IMR-90 (cell line): ENCODE data around the gene SLC35F1. TPM values are rescaled to one million over a fixed set of nuclear protein-coding genes. Genes with fewer than 3 reads are reported as not detected.

ENCODE experiments used
- ATAC-seq: fragments of 200-7000 bp; cut with Tn5 transposase; 2 replicates; pipeline ENCODE4 v1.9.1; 2020; ENCODE audit warnings: low read depth, mild to moderate bottlenecking, moderate library complexity
- BruUV-seq: library from RNA; stranded (reverse); fragments of 400-500 nt; replicated peaks from 2 replicates; lab custom pipeline; 2021; lab: Mats Ljungman, UMichigan
- CTCF ChIA-PET: fragments of 300-600 bp; formaldehyde crosslinking; extraction: SDS; loops from one replicate; lab custom pipeline; 2021; ENCODE audit warnings: antibody characterized with exemption; lab: Yijun Ruan, JAX
- POLR2A ChIA-PET: fragments of 300-600 bp; sonication (Branson Sonifier 250); formaldehyde crosslinking; loops from one replicate; lab custom pipeline; 2022; ENCODE audit warnings: antibody characterized with exemption; ENCODE audit not compliant: unreplicated experiment; lab: Charles Lee
- DNase-seq: peaks from one replicate; pipeline ENCODE4 v3.0.0; 2013
- H2AFZ ChIP-seq: replicated peaks from 2 replicates; pipeline ENCODE3; 2013; ENCODE audit warnings: low read length, mild to moderate bottlenecking; ENCODE audit not compliant: poor library complexity
- H2AK5ac ChIP-seq: 2 replicates; pipeline ENCODE4 v1.6.1; 2013; ENCODE audit warnings: low read depth, low read length, inconsistent platforms
- H2AK9ac ChIP-seq: replicated peaks from 2 replicates; pipeline ENCODE3; 2013; ENCODE audit warnings: mild to moderate bottlenecking, low read depth, low read length, moderate library complexity; ENCODE audit not compliant: poor library complexity
- H2BK120ac ChIP-seq: 2 replicates; pipeline ENCODE4 v1.6.1; 2013; ENCODE audit warnings: low read depth, low read length, inconsistent platforms
- H2BK15ac ChIP-seq: 3 replicates; pipeline ENCODE4 v1.6.1; 2013; ENCODE audit warnings: low read depth, low read length, inconsistent platforms
- H2BK20ac ChIP-seq: 2 replicates; pipeline ENCODE4 v1.6.1; 2013; ENCODE audit warnings: low read depth, mild to moderate bottlenecking, inconsistent platforms, low read length, moderate library complexity
- H2BK5ac ChIP-seq: 2 replicates; pipeline ENCODE4 v1.6.1; 2013; ENCODE audit warnings: mild to moderate bottlenecking, low read depth, low read length, inconsistent platforms; ENCODE audit not compliant: poor library complexity, severe bottlenecking
- H3K14ac ChIP-seq: replicated peaks from 2 replicates; pipeline ENCODE4 v1.6.1; 2013; ENCODE audit warnings: low read depth, low read length, inconsistent platforms
- H3K18ac ChIP-seq: 2 replicates; pipeline ENCODE4 v1.6.1; 2013; ENCODE audit warnings: low read depth, low read length, control low read depth
- H3K23ac ChIP-seq: 2 replicates; pipeline ENCODE4 v1.6.1; 2013; ENCODE audit warnings: low read depth, low read length, inconsistent platforms
- H3K27ac ChIP-seq: 2 replicates; pipeline ENCODE4 v1.5.1; 2013; ENCODE audit warnings: mild to moderate bottlenecking, control low read depth, low read length; ENCODE audit not compliant: insufficient read depth
- H3K27me3 ChIP-seq: 2 replicates; pipeline ENCODE4 v1.6.1; 2013; ENCODE audit warnings: low read length; ENCODE audit not compliant: control insufficient read depth, insufficient read depth
- H3K36me3 ChIP-seq: 2 replicates; pipeline ENCODE4 v1.6.1; 2013; ENCODE audit warnings: low read length, mixed read lengths; ENCODE audit not compliant: control insufficient read depth, insufficient read depth
- H3K4ac ChIP-seq: 2 replicates; pipeline ENCODE4 v1.6.1; 2013; ENCODE audit warnings: low read depth, low read length, inconsistent platforms
- H3K4me1 ChIP-seq: 2 replicates; pipeline ENCODE4 v1.6.1; 2013; ENCODE audit warnings: low read length, mixed read lengths; ENCODE audit not compliant: control insufficient read depth, insufficient read depth
- H3K4me2 ChIP-seq: 2 replicates; pipeline ENCODE4 v1.6.1; 2013; ENCODE audit warnings: low read depth, mild to moderate bottlenecking, control low read depth, low read length, moderate library complexity
- H3K4me3 ChIP-seq: 2 replicates; pipeline ENCODE4 v1.5.1; 2013; ENCODE audit warnings: low read depth, mild to moderate bottlenecking, control low read depth, low read length, moderate library complexity; ENCODE audit not compliant: insufficient read depth
- H3K56ac ChIP-seq: 2 replicates; pipeline ENCODE4 v1.6.1; 2013; ENCODE audit warnings: low read length, inconsistent platforms; ENCODE audit not compliant: insufficient read depth; ENCODE audit errors: extremely low read depth
- H3K79me1 ChIP-seq, 2 experiments: 2 replicates each; pipeline ENCODE4 v1.6.1; 2013; ENCODE audit warnings: low read length in 2 of 2, inconsistent platforms in 1 of 2, low read depth in 1 of 2
- H3K9ac ChIP-seq: 2 replicates; pipeline ENCODE4 v1.6.1; 2013; ENCODE audit warnings: low read depth, low read length, control low read depth
- H3K9me1 ChIP-seq: 2 replicates; pipeline ENCODE4 v1.6.1; 2013; ENCODE audit warnings: low read length, inconsistent platforms; ENCODE audit not compliant: insufficient read depth
- H3K9me3 ChIP-seq: 2 replicates; pipeline ENCODE4 v1.6.1; 2013; ENCODE audit warnings: low read length; ENCODE audit not compliant: control insufficient read depth, insufficient read depth
- H4K20me1 ChIP-seq: 2 replicates; pipeline ENCODE4 v1.6.1; 2013; ENCODE audit warnings: low read length, inconsistent platforms; ENCODE audit not compliant: insufficient read depth
- H4K5ac ChIP-seq: 2 replicates; pipeline ENCODE4 v1.6.1; 2013; ENCODE audit warnings: mild to moderate bottlenecking, low read depth, low read length, control low read depth
- H4K8ac ChIP-seq, 2 experiments: 2 replicates each; pipeline ENCODE4 v1.6.1; 2013; ENCODE audit warnings: low read depth in 2 of 2, low read length in 2 of 2, control low read depth in 1 of 2, inconsistent platforms in 1 of 2
- H4K91ac ChIP-seq: 2 replicates; pipeline ENCODE4 v1.6.1; 2013; ENCODE audit warnings: low read depth, low read length, inconsistent platforms; ENCODE audit not compliant: insufficient read depth
- CEBPB ChIP-seq: IDR thresholded peaks from 2 replicates; pipeline ENCODE4 v1.6.1; 2012; ENCODE audit warnings: low read depth, low read length, improper control_type of control experiment
- RAD21 ChIP-seq: IDR thresholded peaks from 2 replicates; pipeline ENCODE4 v1.6.1; 2012; ENCODE audit warnings: low read length, improper control_type of control experiment
- RFX5 ChIP-seq: IDR thresholded peaks from 2 replicates; pipeline ENCODE4 v1.8.0; 2012; ENCODE audit warnings: low read depth, mild to moderate bottlenecking, low read length, moderate library complexity
- WGBS, 2 experiments: methylation state at CpG; one replicate each; pipeline versions ENCODE4 v1.1.5 to v1.1.7; 2013; ENCODE audit warnings: missing lambda C conversion rate in 2 of 2; ENCODE audit not compliant: insufficient read length in 1 of 2; ENCODE audit errors: extremely low coverage in 2 of 2; 5-methylcytosine and 5-hydroxymethylcytosine counted together
- dilution Hi-C: fragments of 300-500 bp; cut with HindIII; formaldehyde crosslinking; loops from one replicate; pipeline ENCODE4 v1.14.3; 2018; ENCODE audit warnings: low sequenced_read_pairs; ENCODE audit not compliant: unreplicated experiment
- in situ Hi-C: fragments of 300-500 bp; cut with MboI; formaldehyde crosslinking; loops from 3 replicates; pipeline ENCODE4 v1.14.3; 2019; ENCODE audit warnings: low sequenced_read_pairs, inconsistent platforms, mixed read lengths
- intact Hi-C: fragments of 100-400 bp; cut with micrococcal nuclease; formaldehyde crosslinking; loops from 2 replicates; pipeline ENCODE4 v1.10.0; 2022
- polyA plus RNA-seq, 3 experiments: library from polyadenylated mRNA; depleted of rRNA; stranded (reverse); fragments of >200 nt; gene quantifications; 2 replicates each; pipeline ENCODE4 v1.2.3, GENCODE V29; 2012; ENCODE audit warnings: low replicate concordance in 1 of 3
- total RNA-seq: library from RNA; depleted of rRNA; stranded (reverse); fragments of >200 nt; gene quantifications from 2 replicates; pipeline ENCODE4 v1.2.3, GENCODE V29; 2012
- TF ChIP-seq, protein P1 (sequence below): conservative IDR thresholded peaks from 2 replicates; pipeline ENCODE4 v1.5.1; 2012; ENCODE audit warnings: mild to moderate bottlenecking, low read depth, low read length, improper control_type of control experiment

SLC35F1 gene
- total and polyA plus RNA-seq, 2 of the 4 experiments (the other 2 are of a cell fraction) = not detected

DNA sequence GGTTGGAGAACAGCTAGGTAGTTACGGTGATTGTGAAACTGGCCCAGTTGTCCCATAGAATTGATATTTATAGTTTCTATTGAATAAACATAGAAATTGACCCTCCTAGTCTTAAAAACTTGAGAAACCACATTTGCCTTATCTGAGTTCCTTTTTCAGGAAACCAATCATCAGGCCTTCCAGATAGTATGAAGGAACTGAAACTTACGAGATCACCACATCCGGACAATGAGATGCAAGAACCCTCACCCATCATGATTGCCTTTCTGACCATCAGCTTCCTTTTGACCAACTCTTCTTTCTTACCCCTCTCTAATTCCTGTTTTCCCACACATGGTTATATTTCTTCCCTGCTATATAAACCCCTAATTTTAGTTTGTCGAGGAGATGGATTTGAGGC, 21.8 kb downstream of the SLC35F1 start:
- WGBS, 2 experiments = 40% methylated on average over 1 of the region's 4 CpGs; no CpG with 5 or more reads in 1 of the 2 experiments
- no peak for DNase-seq
- CTCF ChIA-PET = no interaction called here

More for the DNA sequence above, 21.8 kb downstream of the SLC35F1 start:
- H2AFZ ChIP-seq = no peak overlapping the region
- no peak overlapping the region for H2AK9ac ChIP-seq
- no peak overlapping the region for H3K56ac ChIP-seq
- no peak overlapping the region for H4K8ac ChIP-seq
- H3K9me1 ChIP-seq = no peaks in the 10 kb centered on the region
- H3K14ac ChIP-seq = no peak overlapping the region
- TF ChIP-seq RFX5 = no peak
- no peak for TF ChIP-seq CEBPB
- TF ChIP-seq, protein P1, sequence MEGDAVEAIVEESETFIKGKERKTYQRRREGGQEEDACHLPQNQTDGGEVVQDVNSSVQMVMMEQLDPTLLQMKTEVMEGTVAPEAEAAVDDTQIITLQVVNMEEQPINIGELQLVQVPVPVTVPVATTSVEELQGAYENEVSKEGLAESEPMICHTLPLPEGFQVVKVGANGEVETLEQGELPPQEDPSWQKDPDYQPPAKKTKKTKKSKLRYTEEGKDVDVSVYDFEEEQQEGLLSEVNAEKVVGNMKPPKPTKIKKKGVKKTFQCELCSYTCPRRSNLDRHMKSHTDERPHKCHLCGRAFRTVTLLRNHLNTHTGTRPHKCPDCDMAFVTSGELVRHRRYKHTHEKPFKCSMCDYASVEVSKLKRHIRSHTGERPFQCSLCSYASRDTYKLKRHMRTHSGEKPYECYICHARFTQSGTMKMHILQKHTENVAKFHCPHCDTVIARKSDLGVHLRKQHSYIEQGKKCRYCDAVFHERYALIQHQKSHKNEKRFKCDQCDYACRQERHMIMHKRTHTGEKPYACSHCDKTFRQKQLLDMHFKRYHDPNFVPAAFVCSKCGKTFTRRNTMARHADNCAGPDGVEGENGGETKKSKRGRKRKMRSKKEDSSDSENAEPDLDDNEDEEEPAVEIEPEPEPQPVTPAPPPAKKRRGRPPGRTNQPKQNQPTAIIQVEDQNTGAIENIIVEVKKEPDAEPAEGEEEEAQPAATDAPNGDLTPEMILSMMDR = no peak
- TF ChIP-seq RAD21 = no peak
- H3K27me3 ChIP-seq = no peaks in the 10 kb centered on the region
- H3K79me1 ChIP-seq = no peaks in the 10 kb centered on the region
- no peak overlapping the region for H2AK5ac ChIP-seq
- intact Hi-C loops = no loop called here
- no peak overlapping the region for H3K4me3 ChIP-seq
- no peak overlapping the region for H4K5ac ChIP-seq
- no peak overlapping the region for H4K91ac ChIP-seq
- no peak overlapping the region for H3K18ac ChIP-seq
- no peak for ATAC-seq
- no peaks in the 10 kb centered on the region for H3K4me1 ChIP-seq
- no peak overlapping the region for H3K23ac ChIP-seq
- BruUV-seq = no TSS peak
- POLR2A ChIA-PET = no interaction called here
- H3K4me2 ChIP-seq = no peak overlapping the region
- no peaks in the 10 kb centered on the region for H4K20me1 ChIP-seq
- dilution Hi-C loops = no loop called here
- no peak overlapping the region for H2BK5ac ChIP-seq
- H3K27ac ChIP-seq = no peak overlapping the region
- no peak overlapping the region for H3K9ac ChIP-seq
- no peak overlapping the region for H2BK20ac ChIP-seq
- no peak overlapping the region for H2BK15ac ChIP-seq
- H2BK120ac ChIP-seq = no peak overlapping the region
- no peaks in the 10 kb centered on the region for H3K36me3 ChIP-seq
- in situ Hi-C loops = no loop called here
- H3K9me3 ChIP-seq = no peaks in the 10 kb centered on the region
- no peak overlapping the region for H3K4ac ChIP-seq
